Left lung (tissue), 10 donors: ENCODE results near the gene AXIN1. TPM values are rescaled to one million over a fixed set of nuclear protein-coding genes. Genes with fewer than 3 reads are reported as not detected.
A peak's percentile ranks its signal among the peaks of the same experiment; 100 is the strongest.
"Not testable (repeated sequence)": the region's sequence is repeated elsewhere in the genome, so short reads cannot be mapped to it uniquely, and the experiment has no call there.

Source experiments
- ATAC-seq: fragments of 200-7000 bp; cut with Tn5 transposase; one replicate; pipeline ENCODE4 v1.9.1; 2020; ENCODE audit warnings: moderate library complexity
- DNase-seq, 4 donors: peaks; one replicate each; pipeline ENCODE4 v3.0.0-alpha.2; 2013 to 2020
- H3K27ac ChIP-seq, 2 donors: fragments of 200-600 bp; sonication (generic) in 1 of 2; one replicate each; pipeline versions ENCODE4 v1.5.0 to v1.8.0; 2020 to 2021
- H3K27me3 ChIP-seq, 2 donors: fragments of 200-600 bp; sonication (generic) in 1 of 2; one replicate each; pipeline versions ENCODE4 v1.5.0 to v1.8.0; 2020 to 2021
- H3K36me3 ChIP-seq, 2 donors: fragments of 200-600 bp; sonication (generic) in 1 of 2; one replicate each; pipeline versions ENCODE4 v1.5.0 to v1.8.0; 2020 to 2021
- H3K4me1 ChIP-seq, 2 donors: fragments of 200-600 bp; one replicate each; pipeline ENCODE4 v1.8.0; 2021
- H3K4me3 ChIP-seq, 2 donors: fragments of 200-600 bp; sonication (generic) in 1 of 2; one replicate each; pipeline versions ENCODE4 v1.5.0 to v1.8.0; 2020 to 2021; ENCODE audit warnings: mild to moderate bottlenecking in 1 of 2
- H3K9me3 ChIP-seq, 2 donors: fragments of 200-600 bp; sonication (generic) in 1 of 2; one replicate each; pipeline versions ENCODE4 v1.5.0 to v1.8.0; 2020 to 2021
- intact Hi-C, 2 donors: fragments of 100-400 bp; cut with DNase I; formaldehyde crosslinking; loops; one replicate each; pipeline versions ENCODE4 v1.11.2 to v1.14.2; 2022
- polyA plus RNA-seq, 6 donors: library from polyadenylated mRNA; unstranded; fragments of 120-200 nt; gene quantifications; one replicate each; pipeline ENCODE4 v1.2.1, GENCODE V29; 2013; ENCODE audit not compliant: insufficient read length in 6 of 6
- total RNA-seq, 2 donors: library from RNA; stranded (reverse); fragmentation: NEBNext Ultra II Directional; extraction: Animal tissue kit (Norgen Biotek cat#: 25700); gene quantifications; one replicate each; pipeline ENCODE4 v1.2.1, GENCODE V29; 2021
- TF ChIP-seq, protein P1 (sequence below), 2 donors: fragments of 200-600 bp; sonication (generic) in 1 of 2; IDR thresholded peaks; one replicate each; pipeline versions ENCODE4 v1.5.0 to v1.8.0; 2021; ENCODE audit warnings: antibody characterized with exemption in 2 of 2
- donor health status: DM: no; HTN: yes; CAD: no.
- donor health status: DM: no; HTN: no; CAD: no.

Gene AXIN1
- total and polyA plus RNA-seq, 8 donors = 14.0 to 23.4 (median 18.0) TPM

DNA sequence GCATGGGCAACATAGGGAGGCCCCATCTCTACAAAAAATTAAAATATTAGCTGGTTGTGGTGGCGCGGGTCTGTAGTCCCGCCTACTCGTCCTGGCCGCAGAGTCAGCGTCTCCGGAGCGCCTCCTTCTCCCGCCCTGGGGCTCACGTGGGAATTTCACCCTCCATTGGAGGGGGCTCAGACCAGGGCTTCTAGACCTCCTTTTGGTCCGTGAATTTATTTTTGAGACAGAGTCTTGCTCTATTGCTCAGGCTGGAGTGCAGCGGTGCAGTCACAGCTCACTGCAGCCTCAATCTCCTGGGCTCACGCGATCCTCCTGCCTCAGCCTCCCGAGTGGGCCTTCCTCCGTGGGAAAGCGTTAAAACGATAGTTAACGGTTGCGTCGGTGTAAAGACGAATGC, 44.1 kb upstream of the AXIN1 start:
- H3K27ac ChIP-seq = peak overlapping the region; percentile 48 to 72
- ATAC-seq (peak; percentile 30), DNase-seq (peak in 1 of 4 donors; percentile 65)
- peak overlapping the region; percentile 17 to 51 for H3K4me3 ChIP-seq
- no peaks in the 10 kb centered on the region for H3K9me3 ChIP-seq
- intact Hi-C loops = no loop called here
- TF ChIP-seq, protein P1, sequence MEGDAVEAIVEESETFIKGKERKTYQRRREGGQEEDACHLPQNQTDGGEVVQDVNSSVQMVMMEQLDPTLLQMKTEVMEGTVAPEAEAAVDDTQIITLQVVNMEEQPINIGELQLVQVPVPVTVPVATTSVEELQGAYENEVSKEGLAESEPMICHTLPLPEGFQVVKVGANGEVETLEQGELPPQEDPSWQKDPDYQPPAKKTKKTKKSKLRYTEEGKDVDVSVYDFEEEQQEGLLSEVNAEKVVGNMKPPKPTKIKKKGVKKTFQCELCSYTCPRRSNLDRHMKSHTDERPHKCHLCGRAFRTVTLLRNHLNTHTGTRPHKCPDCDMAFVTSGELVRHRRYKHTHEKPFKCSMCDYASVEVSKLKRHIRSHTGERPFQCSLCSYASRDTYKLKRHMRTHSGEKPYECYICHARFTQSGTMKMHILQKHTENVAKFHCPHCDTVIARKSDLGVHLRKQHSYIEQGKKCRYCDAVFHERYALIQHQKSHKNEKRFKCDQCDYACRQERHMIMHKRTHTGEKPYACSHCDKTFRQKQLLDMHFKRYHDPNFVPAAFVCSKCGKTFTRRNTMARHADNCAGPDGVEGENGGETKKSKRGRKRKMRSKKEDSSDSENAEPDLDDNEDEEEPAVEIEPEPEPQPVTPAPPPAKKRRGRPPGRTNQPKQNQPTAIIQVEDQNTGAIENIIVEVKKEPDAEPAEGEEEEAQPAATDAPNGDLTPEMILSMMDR (IDR thresholded peaks at IDR 0.05) = no peak
- no peaks in the 10 kb centered on the region for H3K27me3 ChIP-seq
- no peaks in the 10 kb centered on the region for H3K36me3 ChIP-seq
- H3K4me1 ChIP-seq = peaks cover 0 to 37% of the 10 kb centered on the region in 2 donors

DNA sequence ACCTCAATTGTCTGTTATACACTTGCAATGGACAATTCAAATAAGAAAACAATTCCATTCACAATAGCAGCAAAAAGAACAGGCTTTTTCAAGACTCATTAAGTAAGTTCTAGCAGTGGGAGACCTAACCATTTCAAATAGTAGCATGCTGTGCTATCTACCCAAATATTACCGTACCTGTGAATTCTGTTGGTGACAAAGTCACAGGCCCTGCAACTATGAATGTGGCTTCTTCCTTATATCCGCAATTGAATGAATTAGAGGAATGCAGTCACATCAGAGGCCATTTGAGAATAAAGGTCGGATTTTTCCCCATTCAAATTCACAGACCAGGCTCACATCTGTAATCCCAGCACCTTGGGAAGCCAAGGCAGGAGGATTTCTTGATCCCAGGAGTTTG, 43.7 kb upstream of the AXIN1 start:
- peak overlapping the region in 1 of 2 donors; percentile 51 for H3K4me3 ChIP-seq

DNA sequence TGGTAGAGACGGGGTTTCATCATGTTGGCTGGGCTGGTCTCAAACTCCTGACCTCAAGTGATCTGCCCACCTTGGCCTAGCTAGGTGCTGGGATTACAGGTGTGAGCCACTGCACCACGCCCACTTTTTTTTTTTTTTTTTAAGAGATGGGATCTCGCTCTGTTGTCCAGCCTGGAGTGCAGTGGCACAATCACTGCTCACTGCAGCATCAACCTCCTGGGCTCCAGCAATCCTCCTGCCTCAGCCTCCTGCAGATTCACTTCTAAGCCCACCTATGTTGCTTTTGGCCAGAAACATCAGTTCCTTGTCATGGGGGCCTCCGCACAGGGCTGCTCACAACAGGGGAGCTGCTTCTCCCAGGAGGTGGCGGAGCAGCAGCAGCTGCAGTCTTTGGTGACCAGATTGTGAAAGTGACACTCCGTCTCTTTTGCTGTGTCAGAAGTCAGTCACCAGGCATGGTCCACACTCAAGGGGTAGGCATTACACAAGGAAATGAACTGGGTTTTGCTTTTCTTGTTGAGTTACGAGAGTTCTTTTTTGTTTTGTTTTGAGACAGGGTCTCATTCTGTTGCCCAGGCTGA, 40.0 kb upstream of the AXIN1 start:
- Histone ChIP-seq H3K27me3 (no peaks in the 10 kb centered on the region), H3K4me1 (peaks cover 0 to 16% of the 10 kb centered on the region in 2 donors), H3K27ac (no peak overlapping the region), H3K4me3 (no peak overlapping the region), H3K9me3 (no peaks in the 10 kb centered on the region), H3K36me3 (no peaks in the 10 kb centered on the region)
- intact Hi-C loops = no loop called here
- ATAC-seq = no peak
- no peak for DNase-seq
- TF ChIP-seq, protein P1 (IDR thresholded peaks at IDR 0.05) = no peak

More for the DNA sequence above, 43.7 kb upstream of the AXIN1 start:
- ATAC-seq (no peak), DNase-seq (no peak)
- no peaks in the 10 kb centered on the region for H3K9me3 ChIP-seq
- TF ChIP-seq, protein P1 (IDR thresholded peaks at IDR 0.05) = no peak
- intact Hi-C loops = no loop called here
- no peaks in the 10 kb centered on the region for H3K27me3 ChIP-seq
- peak overlapping the region; percentile 48 to 72 for H3K27ac ChIP-seq
- peaks cover 0 to 37% of the 10 kb centered on the region in 2 donors for H3K4me1 ChIP-seq
- no peaks in the 10 kb centered on the region for H3K36me3 ChIP-seq

DNA sequence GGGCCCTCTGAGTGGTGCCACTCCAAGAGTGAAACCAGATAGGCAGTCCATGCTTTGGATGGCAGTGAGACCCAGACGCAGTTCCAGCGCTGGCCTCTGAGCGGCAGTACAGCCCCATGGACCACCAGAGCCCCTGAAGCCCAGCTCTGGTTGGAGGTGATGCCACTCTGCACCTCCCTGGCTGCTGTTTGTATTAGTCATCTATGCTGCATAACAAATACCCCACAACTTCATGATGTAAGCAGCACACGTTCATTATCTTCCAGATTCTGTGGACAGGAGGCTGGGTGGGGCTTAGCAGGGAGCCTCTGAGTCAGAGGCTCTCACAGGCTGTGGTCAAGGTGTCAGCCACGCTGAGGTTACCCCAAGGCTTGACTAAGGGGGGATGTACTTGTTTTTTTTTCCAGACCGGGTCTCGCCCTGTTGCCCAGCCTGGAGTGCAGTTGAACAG, 39.4 kb upstream of the AXIN1 start:
- intact Hi-C loops = no loop called here
- peak; percentile 81 for ATAC-seq
- no peaks in the 10 kb centered on the region for H3K27me3 ChIP-seq
- H3K27ac ChIP-seq = no peak overlapping the region
- TF ChIP-seq, protein P1 (IDR thresholded peaks at IDR 0.05) = peak; percentile 30 to 74
- no peaks in the 10 kb centered on the region for H3K36me3 ChIP-seq
- H3K9me3 ChIP-seq = no peaks in the 10 kb centered on the region
- peaks cover 0 to 16% of the 10 kb centered on the region in 2 donors for H3K4me1 ChIP-seq
- DNase-seq = peak in 1 of 4 donors; percentile 84
- no peak overlapping the region for H3K4me3 ChIP-seq

DNA sequence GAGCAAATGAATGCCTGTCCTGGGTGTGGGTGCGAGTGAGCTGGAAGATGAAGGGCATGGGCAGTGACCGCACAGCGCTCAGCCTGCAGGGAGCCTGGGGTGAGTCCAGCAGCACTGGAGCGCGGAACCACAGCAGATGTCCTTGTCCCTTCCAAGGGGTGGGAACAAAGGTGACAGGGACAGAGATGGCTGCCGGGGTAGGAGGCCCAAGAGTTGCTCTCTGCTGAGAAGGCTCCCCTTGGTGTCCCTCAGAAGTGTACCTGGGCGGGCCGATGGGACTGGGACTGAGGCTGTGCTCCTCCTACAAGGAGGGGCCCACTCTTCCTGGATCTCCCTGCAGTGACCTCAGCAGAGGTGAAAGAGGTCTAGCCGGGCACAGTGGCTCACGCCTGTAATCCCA, 36.8 kb upstream of the AXIN1 start:
- ATAC-seq (no peak), DNase-seq (no peak)
- Histone ChIP-seq H3K36me3 (no peaks in the 10 kb centered on the region), H3K27me3 (no peaks in the 10 kb centered on the region), H3K27ac (no peak overlapping the region), H3K9me3 (no peaks in the 10 kb centered on the region), H3K4me1 (peaks cover 0 to 8% of the 10 kb centered on the region in 2 donors), H3K4me3 (no peak overlapping the region)
- TF ChIP-seq, protein P1 (IDR thresholded peaks at IDR 0.05) = no peak
- intact Hi-C loops = no loop called here

DNA sequence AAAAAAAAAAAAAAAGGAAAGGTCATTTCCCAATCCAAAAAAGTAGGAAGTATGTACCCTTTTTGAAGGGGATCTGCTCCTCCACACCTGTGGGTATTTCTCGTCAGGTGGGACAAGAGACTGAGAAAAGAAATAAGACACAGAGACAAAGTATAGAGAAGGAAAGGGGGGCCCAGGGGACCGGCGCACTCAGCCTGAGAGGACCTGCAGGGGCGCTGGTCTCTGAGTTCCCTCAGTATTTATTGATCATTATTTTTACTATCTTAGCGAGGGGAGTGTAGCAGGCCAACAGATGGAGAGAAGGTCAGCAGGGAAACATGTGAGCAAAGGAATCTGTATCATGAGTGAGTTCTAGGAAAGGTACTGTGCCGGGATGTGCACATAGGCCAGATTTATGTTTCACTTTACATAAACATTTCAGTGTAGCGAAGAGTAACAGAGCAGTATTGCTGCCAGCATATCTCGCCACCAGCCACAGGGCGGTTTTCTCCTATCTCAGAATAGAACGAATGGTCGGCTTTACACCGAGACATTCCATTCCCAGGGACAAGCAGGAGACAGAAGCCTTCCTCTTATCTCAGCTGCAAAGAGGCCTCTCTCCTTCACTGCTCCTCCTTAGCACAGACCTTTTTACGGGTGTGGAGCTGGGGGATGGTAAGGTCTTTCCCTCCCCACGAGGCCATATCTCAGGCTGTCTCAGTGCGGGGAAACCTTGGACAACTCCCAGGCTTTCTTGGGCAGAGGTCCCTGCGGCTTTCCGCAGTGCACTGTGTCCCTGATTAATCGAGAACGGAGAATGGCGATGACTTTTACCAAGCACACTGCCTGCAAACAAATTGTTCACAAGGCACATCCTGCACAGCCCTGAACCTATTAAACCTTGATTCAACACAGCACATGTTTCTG, 35.5 kb upstream of the AXIN1 start:
- intact Hi-C loops, H3K36me3 ChIP-seq, H3K9me3 ChIP-seq, ATAC-seq, H3K4me3 ChIP-seq, H3K27me3 ChIP-seq, DNase-seq, H3K27ac ChIP-seq: not testable (repeated sequence)
- peaks cover 0 to 21% of the 10 kb centered on the region in 2 donors for H3K4me1 ChIP-seq
